GM21529 (cell line): Measurements from ENCODE around the gene CDKL1.
A peak's percentile ranks its signal among the peaks of the same experiment; 100 is the strongest.
"Not testable (repeated sequence)": the region's sequence is repeated elsewhere in the genome, so short reads cannot be mapped to it uniquely, and the experiment has no call there.

ENCODE experiments used
- ATAC-seq: cut with Tn5 transposase; IDR thresholded peaks from one replicate; pipeline ENCODE4 v1.9.1; 2021; ENCODE audit not compliant: unreplicated experiment

Gene CDKL1

GRCh38 chr14:50388256-50388931 is 8.3 kb downstream of the CDKL1 start:
- no peak for ATAC-seq

- ATAC-seq = no peak
Measured at GRCh38 chr14:50387548-50387947, 9.1 kb downstream of the CDKL1 start.

GRCh38 chr14:50383618-50384225 is 13.0 kb downstream of the CDKL1 start:
- no peak for ATAC-seq

- ATAC-seq = no peak
Measured at GRCh38 chr14:50381823-50382287, 14.8 kb downstream of the CDKL1 start.

- ATAC-seq = no peak
Measured at GRCh38 chr14:50381008-50381407, 15.7 kb downstream of the CDKL1 start.

GRCh38 chr14:50380455-50380854 is 16.2 kb downstream of the CDKL1 start:
- ATAC-seq = no peak

- ATAC-seq = no peak
Measured at GRCh38 chr14:50379563-50379962, 17.1 kb downstream of the CDKL1 start.

GRCh38 chr14:50377550-50378085 is 19.1 kb downstream of the CDKL1 start:
- ATAC-seq = no peak

GRCh38 chr14:50375760-50376159 is 20.9 kb downstream of the CDKL1 start:
- no peak for ATAC-seq

- no peak for ATAC-seq
Measured at GRCh38 chr14:50373959-50374358, 22.7 kb downstream of the CDKL1 start.

GRCh38 chr14:50371546-50371945 is 25.1 kb downstream of the CDKL1 start:
- no peak for ATAC-seq

GRCh38 chr14:50366589-50366988 is 30.1 kb downstream of the CDKL1 start:
- ATAC-seq = no peak

- no peak for ATAC-seq
Measured at GRCh38 chr14:50366115-50366514, 30.6 kb downstream of the CDKL1 start.

- not testable (repeated sequence) for ATAC-seq
Measured at GRCh38 chr14:50365572-50365971, 31.1 kb downstream of the CDKL1 start.

GRCh38 chr14:50364792-50365191 is 31.9 kb downstream of the CDKL1 start:
- no peak for ATAC-seq

GRCh38 chr14:50363714-50364111 is 33.0 kb downstream of the CDKL1 start:
- ATAC-seq = peak; percentile 96

GRCh38 chr14:50362764-50363713 is 33.6 kb downstream of the CDKL1 start:
- ATAC-seq = peak; percentile 10

- not testable (repeated sequence) for ATAC-seq
Measured at GRCh38 chr14:50361473-50362403, 34.9 kb downstream of the CDKL1 start.

- no peak for ATAC-seq
Measured at GRCh38 chr14:50360851-50361250, 35.8 kb downstream of the CDKL1 start.

GRCh38 chr14:50360093-50360492 is 36.6 kb downstream of the CDKL1 start:
- no peak for ATAC-seq
